Left kidney (tissue), 2 donors: ENCODE data around the gene KCNQ5. TPM values are rescaled to one million over a fixed set of nuclear protein-coding genes. Genes with fewer than 3 reads are reported as not detected.

ENCODE experiments used
- DNase-seq: peaks from one replicate; pipeline ENCODE4 v3.0.0-alpha.2; 2013
- polyA plus RNA-seq: library from polyadenylated mRNA; unstranded; fragments of 120-200 nt; gene quantifications from one replicate; pipeline ENCODE4 v1.2.1, GENCODE V29; 2013; ENCODE audit not compliant: insufficient read length

The KCNQ5 gene
- polyA plus RNA-seq, 1 donor: 0.23 TPM

DNA sequence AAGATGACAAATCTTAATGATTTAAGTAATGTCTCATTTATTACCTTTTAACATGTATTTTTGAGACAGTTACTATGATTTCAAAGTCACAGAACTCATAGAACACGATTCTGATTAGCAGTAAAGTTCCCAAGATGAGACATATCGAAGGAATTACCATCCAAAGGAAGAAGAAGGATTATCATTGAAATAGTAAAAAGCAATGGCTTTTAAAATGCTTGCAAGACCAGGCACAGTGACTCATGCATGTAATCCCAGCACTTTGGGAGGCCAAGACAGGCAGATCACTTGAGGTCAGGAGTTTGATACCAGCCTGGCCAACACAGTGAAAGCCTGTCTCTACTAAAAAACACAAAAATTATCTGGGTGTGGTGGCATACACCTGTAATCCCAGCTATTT, 384.3 kb downstream of the KCNQ5 start:
- no peak for DNase-seq

DNA sequence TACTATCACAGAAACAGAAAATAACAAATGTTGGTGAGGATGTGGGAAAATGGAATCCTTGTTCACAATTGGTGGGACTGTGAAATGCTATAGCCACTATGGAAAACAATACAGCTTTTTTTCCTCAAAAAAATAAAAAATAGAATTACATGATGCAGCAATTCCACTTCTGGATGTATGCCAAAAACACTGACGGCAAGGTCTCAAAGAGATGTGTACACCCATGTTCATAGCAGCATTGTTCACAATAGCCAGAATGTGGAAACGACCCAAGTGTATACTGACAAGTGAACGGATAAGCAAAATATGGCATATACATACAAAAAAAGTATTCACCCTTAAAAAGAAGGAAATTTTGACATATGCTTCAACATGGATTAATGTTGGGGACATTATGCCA, 390.1 kb downstream of the KCNQ5 start:
- DNase-seq: no peak

DNA sequence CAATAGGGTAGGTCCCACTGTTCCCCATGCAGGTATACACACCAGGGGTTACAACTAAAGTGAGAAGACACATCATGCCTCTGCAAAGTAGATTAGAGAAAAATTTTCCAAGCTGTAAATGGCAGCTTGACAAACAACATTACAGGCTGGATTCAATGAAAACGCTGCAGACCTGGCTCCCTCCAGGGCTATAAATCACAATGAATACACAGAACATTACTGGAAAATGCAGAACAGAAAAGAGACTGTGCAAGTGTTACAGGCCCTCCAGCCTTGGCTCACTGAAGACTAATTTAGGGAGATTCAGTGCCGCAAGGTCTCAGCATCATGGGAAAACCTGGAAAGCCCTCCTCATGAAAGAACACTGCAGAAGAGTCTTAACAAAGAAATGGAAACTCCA, 395.6 kb downstream of the KCNQ5 start:
- DNase-seq: no peak

DNA sequence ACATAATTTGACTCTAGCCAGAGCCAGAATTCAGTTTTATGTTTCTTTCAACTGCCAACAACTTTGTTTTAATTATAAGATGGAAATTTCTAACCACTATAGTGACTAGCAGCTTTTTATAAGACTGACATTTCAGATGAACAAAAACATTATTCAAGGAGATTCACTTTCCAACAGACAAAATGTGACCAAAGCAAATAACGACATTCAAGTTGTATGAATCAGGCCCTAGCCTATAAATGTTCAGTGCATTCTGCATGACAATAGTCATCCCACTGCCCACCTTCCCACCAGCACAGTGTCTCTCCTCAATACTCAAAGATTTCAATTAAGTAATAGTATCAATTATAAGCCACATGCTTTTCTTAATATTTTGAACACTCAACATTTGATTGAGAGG, 402.7 kb downstream of the KCNQ5 start:
- DNase-seq: no peak

DNA sequence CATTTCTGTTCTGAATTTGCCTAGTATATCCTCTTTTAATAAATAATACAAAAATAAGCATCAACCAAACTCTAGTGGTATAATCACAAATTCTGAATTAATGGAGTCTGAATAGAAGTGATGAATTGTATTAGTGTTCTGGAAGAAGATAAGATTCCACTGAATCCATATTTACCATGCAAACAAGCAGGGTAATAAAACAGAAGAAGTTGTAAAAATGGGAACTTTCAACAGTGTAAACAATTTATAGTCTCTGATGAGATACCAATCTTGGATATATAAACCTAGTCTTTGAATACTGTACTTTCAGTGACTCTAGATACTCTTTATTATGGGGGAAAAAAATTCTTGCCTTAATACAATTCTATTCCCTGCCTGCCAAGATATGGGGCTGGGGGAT, 405.8 kb downstream of the KCNQ5 start:
- no peak for DNase-seq

DNA sequence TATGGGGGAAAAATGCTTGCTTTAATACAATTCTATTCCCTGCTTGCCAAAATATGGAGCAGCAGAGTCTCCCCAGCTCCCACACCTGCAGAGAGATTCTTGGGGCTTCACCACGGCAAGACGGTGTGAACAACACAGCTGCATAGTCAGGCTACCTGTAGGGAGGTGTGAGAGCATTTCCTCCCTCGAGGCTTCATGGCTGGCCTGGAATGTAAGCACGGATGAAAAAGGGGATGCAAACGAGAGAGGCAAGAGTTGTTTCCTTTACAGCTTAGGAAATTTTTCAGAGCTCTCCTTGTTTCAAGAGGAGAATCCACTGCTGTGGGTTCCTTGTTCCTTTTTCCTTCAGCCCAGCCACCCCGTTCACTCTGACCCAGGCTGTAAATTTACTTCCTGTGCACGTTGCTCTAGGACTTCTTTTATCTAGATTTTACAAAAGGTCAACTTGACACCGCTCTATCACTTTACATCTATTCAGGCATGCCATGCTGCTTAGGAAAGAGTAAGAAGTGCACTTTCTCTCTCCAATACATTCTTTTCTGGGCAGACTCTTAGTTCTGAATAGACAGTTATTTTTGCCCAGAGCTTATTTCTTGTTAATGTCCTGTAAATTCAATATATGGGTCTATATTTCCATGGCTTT, 406.4 kb downstream of the KCNQ5 start:
- no peak for DNase-seq

DNA sequence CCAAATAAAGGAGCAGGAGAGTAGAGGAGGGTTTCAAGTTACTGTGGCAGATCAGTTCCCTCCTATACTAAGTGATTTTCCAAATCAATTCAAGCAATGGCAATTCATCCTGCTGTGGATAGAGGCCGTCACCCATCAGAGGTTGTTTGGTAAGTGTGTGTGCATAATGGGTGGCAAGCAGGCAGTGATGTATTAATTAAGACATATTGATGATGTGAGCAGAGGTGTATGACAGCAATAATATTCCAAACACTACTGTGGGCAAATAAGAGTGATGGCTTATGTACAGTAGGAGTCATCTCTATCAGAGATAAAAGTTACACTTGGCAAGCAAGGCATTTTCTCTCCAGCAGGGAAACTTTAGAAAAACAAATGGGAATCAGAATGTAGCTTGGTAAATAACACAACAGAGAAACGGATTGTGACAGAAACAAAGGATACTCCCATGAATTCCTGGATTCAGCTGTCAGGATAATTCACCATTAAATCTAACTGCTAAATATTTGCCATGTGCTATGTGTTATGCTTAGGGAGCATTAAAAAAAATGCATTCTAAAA, 407.1 kb downstream of the KCNQ5 start:
- DNase-seq: no peak

DNA sequence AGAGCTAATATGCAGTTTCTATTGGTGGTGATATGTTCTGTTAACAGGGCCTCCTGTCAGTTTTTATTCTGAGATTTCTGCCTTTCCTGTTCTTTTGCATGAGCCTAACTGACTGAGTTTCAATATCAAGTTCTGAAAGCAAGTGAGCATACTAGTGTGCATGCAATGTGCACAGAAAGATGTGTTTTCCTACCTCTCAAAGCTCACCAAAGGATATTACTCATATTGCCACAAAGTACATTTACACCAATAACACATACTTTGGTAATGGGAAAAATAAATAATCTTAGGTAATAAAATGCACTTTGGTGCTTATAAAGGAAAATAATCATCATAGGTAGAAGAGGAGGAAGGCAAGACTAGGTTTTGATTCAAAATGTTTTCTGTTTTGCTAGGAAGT, 408.4 kb downstream of the KCNQ5 start:
- no peak for DNase-seq

DNA sequence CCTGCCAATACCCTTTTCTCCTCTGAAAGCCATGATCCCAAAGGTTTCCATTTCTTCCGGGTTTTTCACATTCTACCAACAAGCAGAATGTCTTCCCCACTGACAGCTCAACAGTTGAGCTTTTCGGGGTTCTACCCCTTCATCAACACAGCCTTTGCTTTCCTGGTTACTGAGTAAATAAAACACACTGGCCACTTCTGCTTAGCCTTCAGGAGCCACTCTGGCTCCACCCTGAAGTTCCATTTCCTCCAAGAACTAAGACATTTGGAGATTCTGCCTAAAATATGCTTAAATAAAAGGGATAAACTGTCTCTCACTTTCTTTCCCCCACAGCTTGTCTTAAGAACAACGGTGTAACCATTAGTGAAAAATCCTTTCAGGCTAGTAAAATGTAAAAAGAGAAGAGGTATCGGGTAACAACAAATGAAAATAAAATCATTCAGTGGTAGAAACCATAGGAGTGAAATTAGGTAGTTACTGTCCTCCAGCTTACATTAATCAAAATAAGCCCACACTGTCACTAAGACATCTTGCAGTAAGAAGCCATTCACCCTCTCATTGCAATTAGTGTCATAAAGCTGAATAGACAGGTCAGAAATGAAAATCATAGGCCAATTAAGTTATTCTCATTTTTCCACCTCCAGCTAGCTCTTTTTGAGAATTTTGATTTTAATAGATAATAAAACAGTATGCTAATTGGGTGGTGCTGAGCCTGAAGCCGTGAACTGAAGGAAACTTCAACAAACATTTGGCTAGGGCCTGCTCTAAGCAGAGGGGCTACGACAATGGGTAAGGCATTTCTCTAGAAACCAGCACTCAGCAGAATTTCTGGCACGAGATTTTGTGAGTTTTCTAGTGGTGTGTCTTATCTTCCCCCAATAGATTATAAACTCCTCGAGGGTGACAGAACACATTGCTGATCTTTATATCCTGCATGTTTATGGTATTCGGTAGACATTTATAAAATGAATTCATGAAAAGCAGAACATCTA, 409.2 kb downstream of the KCNQ5 start:
- DNase-seq: no peak

DNA sequence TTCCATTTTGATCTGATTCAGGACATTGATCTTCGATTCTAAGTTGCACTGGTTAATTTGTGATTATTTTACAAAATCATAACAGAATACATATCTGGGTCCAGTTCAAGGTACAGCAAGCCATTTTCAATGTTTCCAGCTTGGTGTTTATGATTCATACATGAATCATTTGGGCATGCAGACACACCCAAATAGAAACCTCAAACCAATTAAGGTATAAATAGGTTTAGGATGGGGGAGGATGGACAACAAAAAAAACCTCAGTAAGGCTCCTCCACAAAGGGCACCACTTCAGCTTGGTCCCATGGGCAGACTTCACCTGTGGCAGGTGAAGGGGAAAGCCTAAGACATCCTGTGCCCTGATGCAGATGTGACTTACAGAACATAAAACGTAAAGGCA, 410.7 kb downstream of the KCNQ5 start:
- no peak for DNase-seq

DNA sequence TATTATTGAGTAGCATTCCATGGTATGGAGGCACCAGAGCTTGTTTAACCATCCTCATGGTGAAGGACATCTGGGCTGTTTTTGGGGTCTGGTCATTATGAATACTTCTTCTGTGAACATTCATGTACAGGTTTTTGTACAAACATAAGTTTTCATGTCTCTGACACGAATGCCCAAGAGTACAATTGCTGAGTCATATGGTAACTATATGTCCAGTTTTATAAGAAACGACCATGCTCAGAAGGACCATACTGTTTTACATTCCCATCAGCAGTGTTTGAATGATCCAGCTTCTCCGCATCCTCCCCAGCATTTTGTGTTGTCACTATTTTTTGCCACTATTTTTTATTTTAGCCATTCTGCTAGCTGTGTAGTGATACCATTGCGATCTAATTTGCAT, 414.8 kb downstream of the KCNQ5 start:
- no peak for DNase-seq

DNA sequence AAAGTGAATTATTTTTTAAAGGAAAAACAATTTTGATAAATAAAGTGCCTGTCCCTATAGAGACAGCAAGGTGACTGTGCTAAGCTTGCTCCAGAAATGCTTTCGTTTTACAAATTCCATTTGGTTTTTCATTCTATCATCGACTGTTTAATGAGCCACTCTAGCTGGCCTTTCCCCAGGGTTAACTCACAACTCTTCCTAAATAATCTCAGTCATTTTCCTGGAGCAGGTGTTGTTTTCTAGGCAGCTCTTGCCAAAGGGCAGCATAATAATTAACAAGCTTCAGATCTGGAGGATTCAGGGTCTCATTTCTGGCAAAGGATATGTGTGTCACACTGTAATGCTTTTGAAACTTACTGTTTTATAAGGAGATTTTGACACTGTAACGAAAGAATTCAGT, 419.2 kb downstream of the KCNQ5 start:
- no peak for DNase-seq

DNA sequence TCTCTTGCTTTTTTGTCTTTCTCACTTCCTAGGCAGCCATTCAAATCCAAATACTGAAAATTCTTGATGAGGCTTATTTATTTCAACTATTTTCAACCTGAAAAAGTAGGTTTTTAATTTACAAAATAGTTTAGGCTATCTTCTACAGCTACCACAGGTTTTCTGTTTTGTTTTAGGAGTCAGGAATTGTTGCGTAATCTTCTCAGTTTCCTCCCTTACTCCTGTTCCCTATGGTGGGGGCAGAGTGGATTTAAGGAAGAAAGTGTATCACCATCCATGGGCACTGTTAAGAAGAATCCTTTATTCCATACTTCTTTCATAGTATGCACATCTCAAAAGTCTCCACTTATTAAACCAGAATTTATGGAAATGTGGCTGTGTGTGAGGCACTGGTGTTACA, 421.0 kb downstream of the KCNQ5 start:
- DNase-seq: no peak

DNA sequence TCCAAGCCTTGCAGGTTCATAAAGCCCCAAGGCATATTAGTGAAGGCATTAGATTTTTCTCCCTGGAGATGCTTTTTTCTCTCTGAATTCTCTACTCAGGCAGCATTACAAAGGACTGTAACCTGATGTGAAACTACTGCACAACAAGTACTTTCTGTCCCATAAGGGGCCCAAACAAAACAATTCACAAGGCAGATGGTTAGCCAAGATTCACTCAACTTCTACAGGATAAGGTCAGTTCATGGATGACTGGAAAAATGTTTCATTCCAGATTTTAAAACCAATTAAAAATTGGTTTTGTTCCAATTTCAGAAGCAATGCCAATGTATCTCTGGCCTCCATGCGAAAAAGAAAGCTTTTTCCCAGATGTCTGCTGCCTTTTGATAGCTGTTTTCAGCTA, 421.6 kb downstream of the KCNQ5 start:
- DNase-seq: no peak

DNA sequence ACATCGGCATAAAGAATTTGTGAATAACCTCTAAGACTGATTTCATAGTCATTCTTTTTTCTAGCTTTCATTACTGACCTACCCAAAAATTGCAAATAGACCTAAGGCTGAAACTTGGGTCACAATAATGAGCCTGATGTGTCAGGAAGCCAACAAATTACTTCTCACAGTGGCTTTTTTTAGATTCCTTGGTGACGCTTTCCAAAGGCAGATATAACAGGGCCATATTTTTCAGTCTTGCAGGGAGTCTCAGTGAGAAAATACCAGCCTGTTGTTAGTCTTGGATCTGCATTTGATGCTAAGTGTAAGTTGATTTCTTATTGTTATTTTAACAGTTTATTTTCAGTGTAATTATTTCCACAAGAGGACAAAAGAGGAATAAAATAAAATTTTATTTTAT, 423.7 kb downstream of the KCNQ5 start:
- DNase-seq: no peak

DNA sequence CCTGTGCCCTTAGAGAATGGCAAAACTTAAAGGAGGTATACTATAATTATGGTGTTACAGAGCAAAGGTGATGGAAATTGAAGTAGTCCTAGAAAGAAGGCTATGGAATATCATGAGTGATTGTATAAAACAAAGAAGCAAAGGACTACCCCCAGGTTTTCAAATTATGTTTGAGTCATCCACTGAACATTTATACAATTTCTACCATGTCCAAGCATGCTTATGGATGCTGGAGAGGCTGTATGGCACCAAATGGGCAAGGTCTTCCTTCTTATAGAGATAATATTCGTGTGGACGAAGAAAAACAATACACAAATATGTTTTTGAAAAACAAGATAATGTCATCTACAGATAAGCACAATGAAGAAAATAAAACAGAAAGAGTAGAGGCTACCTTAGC, 425.9 kb downstream of the KCNQ5 start:
- DNase-seq: no peak

DNA sequence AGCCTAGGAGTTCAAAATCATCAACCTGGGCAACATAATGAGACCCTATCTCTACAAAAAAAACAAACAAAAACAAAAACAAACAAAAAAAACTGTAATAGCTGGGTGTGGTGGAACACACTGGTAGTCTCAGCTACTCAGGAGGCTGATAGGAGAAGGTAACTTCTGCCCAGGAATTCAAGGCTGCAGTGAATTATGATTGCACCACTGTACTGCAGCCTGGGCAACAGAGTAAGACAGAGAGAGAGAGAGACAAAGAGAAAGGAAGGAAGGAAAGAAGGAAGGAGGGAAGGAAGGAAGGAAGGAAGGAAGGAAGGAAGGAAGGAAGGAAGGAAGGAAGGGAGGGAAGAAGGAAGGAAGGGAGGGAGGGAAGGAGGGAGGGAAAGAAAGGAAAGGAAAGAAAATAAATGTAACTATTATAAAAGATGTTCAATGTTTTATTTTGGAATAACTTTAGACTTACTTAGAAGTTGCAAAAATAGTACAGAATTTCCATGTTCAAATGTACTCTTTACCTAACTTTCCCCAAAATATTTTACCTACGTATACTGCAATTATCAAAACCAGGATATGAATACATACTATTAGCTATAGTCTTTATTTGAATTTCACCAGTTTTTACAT, 428.2 kb downstream of the KCNQ5 start:
- DNase-seq: no peak

DNA sequence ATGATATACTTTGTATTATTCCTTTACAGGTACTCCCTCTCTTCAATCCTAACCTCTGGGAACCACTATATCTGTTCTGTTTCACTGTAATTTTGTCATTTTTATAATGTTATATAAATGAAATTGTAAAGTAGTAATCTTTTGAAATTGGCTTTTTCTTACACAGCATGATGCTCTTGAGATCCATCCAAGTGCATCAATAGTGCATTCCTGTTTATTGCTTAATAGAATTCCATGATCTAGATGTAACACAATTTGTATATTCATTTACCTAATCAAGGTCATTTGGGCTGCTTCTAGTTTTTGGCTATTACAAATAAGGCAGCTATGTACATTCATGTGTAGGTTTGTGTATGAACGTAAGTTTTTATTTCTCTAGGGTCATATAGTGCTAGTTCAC, 428.8 kb downstream of the KCNQ5 start:
- no peak for DNase-seq

DNA sequence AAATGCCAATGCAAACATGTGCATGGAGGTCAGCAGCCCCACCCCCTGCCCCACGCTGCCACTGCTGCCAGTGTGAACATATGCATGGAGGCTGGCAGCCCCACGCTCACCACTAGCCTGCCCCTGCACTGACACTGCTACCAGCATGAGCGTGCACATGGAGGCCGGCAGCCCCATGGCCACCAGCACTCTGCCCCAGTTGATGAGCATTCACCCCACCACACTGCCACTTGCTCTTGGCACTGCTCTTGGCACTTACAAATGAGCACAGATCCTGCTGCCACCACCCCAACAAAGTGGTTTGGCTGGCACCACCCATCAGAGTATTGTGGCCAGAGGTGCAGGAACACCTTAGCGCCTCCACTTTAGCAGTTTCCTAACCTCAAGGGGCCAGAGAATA, 429.3 kb downstream of the KCNQ5 start:
- DNase-seq: no peak

DNA sequence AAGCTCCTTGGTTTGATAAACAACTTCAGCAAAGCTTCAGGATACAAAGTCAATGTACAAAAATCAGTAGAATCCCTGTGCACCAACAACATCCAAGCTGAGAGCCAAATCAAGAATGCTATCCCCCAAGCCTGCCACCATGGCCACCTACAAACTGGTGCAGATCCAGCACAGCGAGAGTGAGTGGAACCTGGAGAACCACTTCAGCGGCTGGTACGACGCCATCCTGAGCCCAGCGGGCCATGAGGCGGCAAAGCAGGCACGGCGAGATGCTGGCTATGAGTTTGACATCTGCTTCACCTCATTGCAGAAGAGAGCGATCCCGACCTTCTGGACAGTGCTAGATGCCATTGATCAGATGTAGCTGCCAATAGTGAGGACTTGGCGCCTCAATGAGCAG, 433.1 kb downstream of the KCNQ5 start:
- no peak for DNase-seq

DNA sequence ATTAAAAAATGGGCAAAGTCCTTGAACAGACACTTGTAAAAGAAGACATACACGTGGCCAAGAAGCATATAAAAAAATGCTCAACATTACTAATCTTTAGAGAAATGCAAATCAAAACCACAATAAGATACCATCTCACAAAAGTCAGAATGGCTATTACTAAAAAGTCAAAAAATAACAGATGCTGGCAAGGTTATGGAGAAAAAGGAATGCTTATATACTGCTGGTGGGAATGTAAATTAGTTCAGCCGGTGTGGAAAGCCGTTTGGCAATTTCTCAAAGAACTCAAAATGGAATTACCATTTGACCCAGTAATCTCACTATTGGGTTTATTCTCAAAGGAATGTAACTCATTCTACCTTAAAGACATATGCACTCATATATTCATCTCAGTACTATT, 436.9 kb downstream of the KCNQ5 start:
- DNase-seq: no peak

DNA sequence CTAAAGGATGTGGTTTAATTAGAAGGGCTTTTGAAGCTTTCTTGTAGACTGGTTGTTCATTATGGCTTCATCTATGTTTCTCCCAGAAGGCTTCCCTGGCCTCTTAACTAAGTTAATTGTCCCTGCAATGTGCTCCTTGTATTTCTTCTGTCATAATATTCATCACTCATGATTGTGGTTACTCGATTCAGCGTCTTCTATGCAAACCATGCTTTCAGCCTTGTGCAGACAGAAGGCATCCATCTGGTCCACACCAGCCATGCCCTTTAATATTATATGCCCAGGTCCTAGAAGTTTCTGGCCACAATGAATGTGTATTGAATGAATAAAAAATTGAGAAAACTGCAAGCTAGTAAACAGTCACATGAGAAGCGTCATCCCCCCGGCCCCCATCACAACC, 440.3 kb downstream of the KCNQ5 start:
- no peak for DNase-seq

DNA sequence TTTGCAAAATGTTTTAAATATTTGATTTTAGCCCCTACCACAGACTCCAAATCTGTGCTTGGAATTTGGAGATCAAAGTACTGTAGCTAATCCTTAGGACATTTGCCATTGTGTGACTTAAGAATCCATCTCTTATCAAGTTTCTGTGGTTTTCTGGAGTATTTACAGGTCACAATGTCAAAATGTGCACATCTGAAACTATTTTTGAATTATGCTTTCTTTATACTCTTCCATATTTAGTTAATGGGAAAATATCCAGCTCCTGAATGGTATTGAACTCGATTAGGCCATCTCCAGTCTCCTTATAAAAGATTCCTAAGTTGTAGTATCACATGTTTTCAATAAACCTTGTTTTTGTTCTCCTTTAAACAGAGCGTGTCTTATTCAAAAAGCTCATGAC, 441.0 kb downstream of the KCNQ5 start:
- no peak for DNase-seq
